Activated T-cell treated with anti-CD3 and anti-CD28 coated beads for 1 hour (primary cell): ENCODE data around the gene ST3GAL3.

Experiments used
- DNase-seq: peaks from one replicate; pipeline ENCODE4 v3.0.0-alpha.2; 2020; ENCODE audit warnings: low read depth

The ST3GAL3 gene

DNA sequence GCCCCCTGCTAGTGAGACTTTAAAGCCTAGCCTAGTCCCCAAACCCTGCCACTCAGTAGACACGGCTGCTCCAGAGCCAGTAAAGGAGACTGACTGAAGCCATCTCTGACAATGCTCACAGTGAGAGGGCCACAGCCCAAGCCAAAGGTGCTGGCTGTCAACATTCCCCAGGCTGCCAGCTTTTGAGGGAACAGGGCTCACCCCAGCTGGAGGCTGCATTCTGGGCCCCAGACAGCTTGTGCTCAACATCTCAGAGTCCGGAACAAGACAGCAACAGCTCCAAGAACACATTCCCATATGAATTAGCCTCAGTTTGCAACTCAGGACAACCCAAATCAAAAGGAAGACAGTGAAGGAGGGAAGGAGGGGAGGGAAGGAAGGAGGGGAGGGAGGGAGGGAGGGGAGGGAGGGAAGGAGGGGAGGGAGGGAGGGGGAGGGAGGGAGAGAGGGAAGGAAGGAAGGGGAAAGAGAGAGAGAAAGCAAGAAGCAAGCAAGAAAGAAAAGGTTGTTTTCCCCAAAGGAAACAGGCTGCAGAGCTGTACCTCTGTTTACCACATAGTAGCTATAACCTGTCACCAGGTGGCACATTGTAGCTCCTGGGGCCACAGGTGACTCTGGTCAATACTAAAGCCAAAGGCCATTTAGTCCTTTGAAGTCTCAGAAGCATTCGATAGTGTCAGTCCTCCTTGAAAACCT lies 231.7 kb downstream of the ST3GAL3 start:
- DNase-seq: no peak

DNA sequence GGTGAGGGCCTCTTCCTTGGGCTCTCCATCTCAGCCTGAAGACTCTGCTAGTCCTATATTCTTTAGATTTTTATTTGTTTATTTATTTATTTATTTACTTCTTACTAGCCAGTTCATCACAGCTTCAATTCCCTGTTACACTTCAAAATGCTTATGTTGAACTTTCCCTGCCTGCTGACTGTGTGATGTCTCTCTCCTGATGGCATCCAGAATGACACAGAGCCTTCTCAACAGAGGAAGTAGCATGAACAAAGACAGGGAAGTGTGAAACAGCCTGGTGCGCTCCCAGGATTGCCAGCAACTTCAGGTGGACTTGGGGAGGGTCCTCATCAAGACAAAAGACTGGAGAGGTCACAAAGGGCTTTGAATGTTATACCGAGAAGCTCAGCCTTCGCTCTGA lies 235.1 kb downstream of the ST3GAL3 start:
- DNase-seq: no peak

DNA sequence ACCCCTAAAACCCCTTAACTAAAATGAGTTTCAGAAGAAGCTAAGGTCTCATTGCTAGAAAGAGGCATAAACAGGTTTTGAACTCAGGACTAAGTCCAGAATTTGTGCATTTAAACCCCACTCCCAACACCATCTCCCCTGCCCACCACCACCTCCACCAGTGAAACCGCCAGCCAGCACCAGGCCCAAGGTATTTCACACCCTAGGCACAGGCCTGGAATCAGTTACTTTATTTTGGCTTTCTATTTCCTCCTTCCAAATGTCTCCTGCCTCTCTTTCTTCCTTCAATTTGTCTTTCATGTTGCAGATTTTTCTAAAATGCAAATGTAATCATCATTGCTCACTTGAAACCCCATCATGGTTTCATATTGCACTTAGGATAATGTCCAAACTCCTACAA lies 237.5 kb downstream of the ST3GAL3 start:
- DNase-seq: no peak

DNA sequence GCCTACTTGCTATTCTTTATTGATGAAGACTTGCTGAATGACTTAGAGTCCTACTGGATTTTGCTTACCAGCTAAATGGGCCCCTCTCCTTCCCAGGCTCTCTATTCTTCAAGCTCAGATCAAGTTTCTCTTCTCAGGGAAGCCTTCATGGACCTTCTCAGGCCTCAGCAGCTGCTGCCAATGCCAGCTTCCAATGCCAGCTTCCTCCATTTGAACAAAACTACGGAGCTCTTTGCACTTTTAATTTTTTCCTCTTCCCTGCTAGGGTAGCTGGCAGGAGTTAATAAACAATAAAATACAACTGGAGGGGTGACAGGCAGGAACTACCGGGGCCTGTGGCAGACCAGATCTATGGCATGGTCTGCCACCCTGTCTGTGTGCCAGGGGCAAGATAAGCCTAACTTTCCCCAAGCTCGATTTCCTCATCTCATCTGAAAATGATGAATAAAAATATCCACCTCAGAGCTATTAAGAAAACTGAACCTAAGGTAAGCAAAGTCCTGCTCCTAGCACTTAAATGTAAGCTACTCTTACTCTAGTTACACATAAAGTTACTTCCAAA lies 238.4 kb downstream of the ST3GAL3 start:
- DNase-seq: no peak

DNA sequence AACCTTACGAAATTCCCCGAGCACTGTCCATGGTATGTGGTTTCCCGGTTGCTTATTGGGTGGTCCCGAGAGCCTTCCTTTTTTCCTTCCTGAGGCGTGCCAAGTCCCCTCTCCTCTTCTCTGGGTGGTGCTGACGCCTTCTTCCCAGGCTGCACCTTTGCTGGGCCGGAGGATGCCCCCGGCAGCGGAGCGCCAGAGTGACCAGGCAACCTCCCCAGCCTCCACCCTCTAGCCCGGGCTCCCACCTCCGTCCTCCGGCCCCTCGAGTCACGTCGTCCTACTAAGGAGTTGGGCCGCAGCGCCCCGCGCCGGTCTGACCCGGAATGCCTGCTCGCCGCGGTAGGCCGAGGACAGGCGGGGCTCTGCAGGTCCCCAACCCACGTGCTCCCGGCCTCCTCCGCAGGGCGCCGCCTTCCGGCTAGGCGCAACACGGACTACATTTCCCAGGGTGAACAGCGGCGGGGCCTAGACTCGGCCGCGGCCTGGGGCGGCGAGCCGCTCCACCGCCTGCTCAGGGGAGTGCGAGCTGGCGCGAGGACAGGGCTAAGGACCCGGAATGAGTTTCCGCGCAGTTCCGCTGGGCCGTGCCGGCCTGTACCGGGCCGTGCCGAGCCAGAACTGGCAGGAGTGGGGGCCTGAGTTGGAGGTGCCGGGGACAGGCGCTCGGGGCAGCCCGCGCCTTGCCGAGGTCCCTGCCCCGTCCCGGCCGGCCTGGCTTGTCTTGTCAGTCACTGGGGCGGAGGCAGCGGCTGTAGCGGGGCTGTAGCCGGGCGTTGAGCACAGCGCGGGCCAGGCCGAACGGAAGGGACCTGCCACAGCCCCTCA lies 239.1 kb downstream of the ST3GAL3 start, which contains the start of gene IPO13:
Gene IPO13, plus strand, starts transcription at position 715 of the 825 bp plus-strand sequence. CDS start 651 bp downstream, outside the sequence.
- DNase-seq: peak; percentile 90

DNA sequence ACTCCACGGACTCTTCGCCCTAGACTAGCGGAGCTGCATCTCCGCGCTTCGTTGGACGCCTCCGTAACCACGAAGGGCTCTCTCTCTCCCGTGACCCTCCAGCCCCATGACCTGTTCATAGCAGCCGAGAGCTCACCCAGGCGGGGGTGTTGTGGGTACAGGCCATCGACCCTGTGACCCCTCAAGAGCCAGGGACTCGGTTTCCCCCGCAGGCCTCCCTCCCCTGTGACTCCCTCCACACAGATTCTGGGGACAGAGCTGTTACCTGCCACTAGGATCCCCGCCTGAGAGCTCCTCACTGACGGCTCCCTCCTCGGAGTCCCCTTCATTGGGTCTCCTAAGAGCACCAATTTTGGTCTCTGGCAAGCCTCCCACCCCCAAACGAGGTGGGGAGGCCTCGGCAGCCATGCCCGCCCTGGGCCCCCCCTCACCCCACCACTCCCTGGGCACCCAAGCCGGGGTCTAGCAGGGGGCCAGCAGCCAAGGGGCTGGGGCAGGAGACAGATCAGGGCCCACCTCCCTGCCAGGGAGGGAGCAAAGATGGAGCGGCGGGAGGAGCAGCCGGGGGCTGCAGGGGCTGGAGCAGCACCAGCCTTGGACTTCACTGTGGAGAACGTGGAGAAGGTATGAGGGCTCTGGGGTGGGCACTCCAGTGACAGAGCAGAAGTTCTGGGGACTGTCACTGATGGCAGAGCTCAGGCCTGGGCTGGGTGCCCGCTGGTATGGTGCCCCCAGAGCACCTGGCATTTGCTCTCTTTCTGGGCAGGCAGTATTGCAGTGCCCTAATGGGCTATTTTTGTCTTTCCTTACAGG lies 239.9 kb downstream of the ST3GAL3 start:
- DNase-seq: no peak

DNA sequence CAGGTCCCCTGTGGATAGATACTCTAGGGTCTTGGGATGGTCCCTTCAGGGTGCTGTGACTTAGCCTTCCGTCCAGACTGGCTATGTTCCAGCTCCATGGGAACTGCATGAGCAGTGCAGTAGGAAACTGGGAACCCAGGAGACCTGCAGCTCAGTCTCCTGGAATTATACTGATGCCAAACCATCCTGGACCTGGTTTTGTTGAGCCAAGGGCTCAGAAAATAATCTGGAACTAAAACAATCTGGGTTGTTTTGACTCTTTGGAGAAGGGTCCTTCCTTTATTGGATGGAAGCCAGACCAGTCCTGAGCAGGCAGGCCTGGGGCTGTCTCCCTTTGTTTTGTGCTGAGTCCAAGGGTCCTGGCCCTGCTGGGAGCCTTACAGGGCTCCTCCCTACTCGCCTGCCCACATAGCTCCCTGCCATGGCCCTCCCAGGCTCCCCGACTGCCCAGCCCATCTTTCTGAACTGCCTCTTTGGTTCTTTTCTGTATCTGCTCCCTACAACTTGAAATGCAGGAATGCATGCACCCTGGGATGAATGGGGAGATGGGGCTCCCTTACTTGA lies 240.6 kb downstream of the ST3GAL3 start:
- no peak for DNase-seq

DNA sequence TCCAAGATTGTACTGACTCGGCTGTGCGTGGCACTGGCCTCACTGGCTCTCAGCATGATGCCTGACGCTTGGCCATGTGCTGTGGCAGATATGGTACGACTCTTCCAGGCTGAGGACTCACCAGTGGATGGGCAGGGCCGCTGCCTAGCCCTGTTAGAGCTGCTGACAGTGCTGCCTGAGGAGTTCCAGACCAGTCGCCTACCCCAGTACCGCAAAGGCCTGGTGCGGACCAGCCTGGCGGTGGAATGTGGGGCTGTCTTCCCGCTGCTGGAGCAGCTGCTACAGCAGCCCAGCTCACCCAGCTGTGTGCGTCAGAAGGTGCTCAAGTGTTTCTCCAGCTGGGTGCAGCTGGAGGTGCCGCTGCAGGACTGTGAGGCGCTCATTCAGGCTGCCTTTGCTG lies 242.3 kb downstream of the ST3GAL3 start:
- DNase-seq: no peak

DNA sequence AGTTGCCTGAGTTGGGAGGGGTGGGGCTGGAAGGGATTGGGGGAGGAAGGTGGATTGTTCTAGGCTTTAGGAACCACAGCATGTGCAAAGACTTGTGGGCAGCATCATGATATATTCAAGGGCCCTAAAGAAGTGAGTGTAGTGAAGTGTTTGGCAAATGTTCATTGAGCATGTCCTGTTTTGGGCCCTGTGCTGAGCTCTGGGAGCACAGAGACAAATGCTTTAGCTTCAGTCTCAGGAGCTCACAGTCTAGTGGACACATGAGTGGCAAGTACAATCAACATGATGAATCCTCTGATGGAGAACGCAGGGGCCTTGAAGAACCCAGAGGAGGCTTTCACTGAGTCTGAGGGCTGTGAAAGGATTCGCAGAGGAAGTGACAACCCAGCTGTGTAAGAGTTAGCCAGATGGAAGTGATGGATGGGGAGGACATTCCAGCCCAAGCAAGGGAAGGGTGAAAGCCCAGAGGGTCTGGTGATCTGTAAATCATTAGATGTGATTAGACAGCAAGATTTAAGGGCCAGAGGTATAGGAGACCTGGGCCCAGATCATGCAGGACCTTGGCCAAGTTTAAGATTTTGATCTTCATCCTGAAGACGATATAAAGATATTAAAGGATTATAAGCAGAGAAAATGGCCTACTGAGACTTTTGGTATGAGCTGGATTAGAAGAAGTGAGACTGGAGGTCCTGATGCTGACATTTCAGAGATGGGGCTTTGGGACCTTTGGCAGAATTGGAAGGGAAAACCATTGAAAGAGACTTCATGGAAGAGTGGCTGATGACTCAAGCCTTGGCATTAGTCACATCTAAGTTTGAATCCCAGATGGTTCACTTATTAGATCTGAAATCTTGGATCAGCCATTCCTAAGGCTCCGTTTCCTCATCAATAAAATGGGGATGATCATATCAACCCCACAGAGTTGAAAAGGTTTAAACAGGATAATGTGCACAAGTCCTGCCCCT lies 244.0 kb downstream of the ST3GAL3 start:
- DNase-seq: no peak

DNA sequence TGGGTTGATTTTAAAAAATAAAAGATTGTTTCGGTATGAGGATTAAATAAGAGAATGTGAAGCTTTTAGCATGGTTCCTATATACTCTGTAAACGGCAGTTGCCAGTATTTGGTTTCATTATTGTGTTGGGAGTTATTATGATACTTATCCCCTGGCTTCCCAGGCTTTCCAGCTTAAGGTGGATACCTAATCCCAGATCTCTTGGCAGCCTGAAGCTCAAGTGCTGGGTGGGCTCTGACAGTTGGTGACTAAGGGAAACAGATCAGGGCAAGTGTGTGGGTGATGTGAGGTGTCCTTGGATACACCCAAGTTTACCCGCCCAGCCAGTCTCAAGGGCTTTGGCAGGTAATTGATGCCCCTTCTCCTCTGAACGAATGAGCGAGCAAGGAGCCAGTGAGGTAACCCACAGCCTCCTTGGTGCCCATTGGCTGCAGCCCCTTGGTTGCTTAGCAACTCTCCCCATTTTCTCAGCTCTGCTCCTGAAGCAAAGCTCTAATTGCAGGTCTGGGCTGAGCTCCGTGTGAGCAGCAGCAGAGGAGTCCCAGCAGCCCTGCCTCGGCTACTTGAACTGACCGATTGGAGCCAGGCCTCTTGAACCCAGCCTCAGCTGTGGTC lies 245.5 kb downstream of the ST3GAL3 start:
- DNase-seq: no peak

DNA sequence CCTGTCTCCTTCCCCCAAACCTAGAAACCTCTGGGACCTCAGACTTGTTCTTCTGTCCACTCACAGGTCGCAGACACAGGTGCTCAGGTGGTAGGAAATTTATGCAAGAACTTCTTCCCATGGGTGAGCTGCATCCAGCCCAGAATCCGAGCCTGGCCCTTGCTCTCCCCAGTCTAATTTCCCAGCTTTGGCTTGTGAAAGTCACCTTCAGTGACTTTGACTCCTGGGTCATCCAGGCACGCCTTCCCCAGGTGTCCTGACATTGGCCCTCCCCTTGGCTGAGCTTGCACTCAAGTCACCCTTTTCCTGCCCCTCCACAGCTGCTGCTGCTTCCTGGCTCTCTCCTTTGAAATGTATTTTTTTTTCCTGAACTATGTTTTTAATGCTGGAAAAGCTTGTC lies 246.0 kb downstream of the ST3GAL3 start:
- no peak for DNase-seq

DNA sequence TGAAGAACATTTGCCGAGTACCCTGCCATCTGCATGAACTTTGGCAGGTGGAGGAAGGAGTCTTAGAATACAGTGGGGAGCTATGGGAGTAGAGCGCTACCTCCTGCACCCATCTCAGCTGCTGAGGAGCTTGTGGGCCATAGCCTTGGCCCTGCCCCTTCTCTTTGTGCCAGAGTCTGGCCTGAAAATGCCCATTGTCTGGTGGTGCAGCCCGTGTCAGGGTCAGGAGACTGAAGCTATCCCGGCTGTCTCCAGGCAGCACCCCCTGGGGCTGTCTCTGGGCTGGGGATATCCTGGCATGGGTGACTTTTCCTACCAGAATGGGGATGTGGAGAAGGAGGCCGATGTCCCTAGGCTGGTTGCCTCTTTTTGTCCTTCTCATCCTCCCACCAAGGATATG lies 246.7 kb downstream of the ST3GAL3 start:
- DNase-seq: no peak

DNA sequence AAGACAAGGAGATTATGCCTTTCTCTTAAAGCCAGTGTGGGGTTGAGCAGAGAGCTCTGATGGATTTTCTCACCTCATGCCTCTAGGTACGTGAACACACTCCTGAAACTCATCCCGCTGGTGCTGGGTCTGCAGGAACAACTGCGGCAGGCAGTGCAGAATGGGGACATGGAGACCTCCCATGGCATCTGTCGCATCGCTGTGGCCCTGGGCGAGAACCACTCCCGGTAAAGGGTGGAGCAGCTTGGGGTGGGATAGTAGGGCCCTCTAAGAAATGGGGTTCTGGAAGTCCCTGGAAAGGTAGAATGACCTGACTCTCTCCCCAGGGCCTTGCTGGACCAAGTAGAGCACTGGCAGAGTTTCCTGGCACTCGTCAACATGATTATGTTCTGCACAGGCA lies 248.9 kb downstream of the ST3GAL3 start:
- no peak for DNase-seq

DNA sequence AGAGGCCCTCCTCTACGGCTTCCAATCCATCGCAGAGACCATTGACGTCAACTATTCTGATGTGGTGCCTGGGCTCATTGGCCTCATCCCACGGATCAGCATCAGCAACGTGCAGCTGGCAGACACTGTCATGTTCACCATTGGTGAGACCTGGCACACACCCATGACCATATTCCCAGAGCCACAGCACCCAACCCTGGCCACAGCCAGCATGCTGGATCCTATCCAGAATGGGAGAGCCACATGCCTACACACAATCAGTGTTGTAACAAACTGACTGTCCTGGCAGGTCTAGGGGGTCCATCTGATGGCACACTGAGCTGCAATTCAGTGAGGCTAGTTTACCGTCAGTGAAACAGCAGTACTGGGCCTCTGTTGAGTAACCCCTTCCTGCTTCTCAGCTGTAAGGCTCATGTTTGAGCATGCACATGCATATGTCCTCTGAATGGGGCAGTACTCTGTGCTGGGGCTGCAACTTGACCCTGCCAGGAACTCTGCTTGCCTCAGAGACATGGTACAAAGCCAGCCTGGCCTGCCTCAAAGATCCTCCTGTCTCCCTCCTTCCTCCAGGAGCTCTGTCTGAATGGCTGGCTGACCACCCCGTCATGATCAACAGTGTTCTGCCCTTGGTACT lies 250.2 kb downstream of the ST3GAL3 start:
- no peak for DNase-seq

DNA sequence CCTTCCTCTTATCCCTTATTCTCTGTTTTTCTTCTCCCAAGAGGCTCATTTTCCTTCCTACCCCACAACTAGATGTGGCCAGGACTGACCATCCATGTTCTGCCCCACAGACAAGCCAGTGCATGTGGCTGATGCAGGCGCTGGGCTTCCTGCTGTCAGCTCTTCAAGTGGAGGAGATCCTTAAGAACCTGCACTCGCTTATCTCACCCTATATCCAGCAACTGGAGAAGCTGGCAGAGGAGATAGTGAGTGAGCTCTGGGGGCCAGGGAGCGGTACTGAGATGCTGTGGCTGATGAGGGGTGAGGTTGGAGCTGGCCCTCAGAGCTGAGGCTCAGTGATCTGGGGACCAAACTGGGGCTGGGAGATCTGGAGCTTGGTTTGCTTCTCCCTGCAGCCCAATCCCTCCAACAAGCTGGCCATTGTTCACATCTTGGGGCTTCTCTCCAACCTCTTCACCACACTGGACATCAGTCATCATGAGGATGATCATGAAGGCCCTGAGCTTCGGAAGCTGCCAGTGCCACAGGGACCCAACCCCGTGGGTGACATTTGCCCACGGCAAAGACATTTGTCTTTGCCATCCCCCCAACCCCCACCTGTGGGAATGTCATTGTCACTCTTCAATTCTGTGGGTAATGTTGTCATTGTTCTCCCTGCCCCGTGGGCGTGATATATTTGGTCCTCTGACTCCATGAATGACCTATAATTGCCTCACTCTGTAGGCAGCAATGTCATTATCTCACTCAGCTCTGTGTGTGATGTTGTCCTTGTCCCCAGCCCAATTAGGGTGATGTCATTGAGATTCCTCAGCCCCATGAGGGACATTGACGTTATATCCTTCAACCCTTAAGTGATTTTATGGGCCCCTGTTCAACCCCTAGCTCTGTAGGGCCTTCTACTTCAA lies 251.3 kb downstream of the ST3GAL3 start:
- no peak for DNase-seq

DNA sequence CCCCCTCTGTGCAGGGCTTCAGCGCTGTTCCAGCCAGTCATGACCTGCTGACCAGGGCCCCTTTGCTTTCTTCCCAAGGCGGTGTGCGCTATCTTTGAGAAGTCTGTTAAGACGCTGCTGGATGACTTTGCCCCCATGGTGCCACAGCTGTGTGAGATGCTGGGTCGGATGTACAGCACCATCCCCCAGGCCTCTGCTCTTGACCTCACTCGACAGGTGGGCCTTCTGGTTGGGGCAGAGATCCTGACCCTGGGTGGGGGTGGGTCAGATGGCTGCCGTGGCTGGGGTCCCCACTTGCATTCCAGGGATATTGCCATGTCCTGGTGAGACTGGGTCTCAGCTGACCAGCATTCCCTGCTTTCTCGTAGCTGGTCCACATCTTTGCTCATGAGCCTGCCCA lies 253.5 kb downstream of the ST3GAL3 start:
- DNase-seq: no peak

DNA sequence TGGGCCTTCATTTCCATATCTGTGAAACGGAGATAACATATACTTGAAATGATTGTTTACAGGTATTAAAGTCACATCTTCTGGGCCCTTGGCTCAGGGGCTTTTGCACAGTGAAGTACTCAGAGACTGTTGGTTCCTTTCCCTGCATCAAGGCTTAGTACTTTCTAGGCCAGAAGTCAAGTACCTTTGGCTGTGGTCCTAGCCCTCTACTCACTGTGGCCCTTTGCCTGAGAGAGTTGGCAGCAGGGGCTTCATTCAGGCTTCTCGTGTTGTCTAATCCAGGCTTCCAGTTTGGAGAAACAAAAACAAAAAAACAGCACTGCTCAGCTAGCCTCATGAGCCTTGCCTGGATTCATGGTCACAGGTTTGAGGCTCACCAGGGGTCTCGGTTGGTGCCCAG lies 254.4 kb downstream of the ST3GAL3 start:
- DNase-seq: no peak

DNA sequence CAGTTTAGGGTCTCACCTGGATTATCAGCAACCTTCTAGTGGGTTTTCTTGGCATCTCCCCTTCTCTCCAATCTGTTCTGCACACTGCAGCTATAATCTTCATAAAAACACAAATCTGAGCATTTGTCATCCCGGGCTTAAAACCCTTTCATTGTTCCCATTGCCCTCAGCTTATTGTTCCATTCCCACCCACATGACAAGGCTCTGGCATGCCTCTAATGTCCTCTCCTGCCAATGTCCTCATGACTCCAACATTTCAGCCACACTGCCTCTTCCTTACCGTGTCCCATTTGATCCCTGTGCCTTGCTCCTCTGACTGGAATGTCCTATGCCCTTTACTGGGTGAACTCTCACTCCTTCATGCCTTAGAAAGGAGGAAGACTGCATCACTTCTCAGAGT lies 255.0 kb downstream of the ST3GAL3 start:
- no peak for DNase-seq

DNA sequence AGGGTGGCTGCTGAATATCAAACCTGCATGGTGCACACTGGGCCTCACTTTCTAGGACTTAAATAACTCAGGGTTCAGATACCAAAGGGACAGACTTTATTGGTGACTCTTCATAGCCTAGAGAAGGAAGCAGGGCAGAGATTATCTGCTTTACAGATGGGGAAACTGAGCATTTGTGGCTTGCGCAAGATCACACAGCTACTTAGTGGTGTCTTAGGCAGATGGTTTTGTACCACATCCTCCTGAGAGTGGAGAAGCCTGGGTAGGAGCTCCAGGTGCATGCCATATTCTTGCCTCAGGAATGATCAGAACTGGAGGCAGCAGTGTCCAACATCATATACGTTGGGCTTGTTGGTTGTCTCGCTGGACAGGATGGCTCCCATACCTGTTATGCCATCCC lies 255.7 kb downstream of the ST3GAL3 start:
- no peak for DNase-seq
